HG03457 (cell line): ENCODE measurements around the gene EME2.
"Not testable (repeated sequence)": the region's sequence is repeated elsewhere in the genome, so short reads cannot be mapped to it uniquely, and the experiment has no call there.

Source experiments
- ATAC-seq: cut with Tn5 transposase; IDR thresholded peaks from one replicate; pipeline ENCODE4 v1.9.1; 2021; ENCODE audit warnings: moderate number of reproducible peaks; ENCODE audit not compliant: unreplicated experiment

Gene EME2, protein sequence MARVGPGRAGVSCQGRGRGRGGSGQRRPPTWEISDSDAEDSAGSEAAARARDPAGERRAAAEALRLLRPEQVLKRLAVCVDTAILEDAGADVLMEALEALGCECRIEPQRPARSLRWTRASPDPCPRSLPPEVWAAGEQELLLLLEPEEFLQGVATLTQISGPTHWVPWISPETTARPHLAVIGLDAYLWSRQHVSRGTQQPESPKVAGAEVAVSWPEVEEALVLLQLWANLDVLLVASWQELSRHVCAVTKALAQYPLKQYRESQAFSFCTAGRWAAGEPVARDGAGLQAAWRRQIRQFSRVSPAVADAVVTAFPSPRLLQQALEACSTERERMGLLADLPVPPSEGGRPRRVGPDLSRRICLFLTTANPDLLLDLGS

DNA sequence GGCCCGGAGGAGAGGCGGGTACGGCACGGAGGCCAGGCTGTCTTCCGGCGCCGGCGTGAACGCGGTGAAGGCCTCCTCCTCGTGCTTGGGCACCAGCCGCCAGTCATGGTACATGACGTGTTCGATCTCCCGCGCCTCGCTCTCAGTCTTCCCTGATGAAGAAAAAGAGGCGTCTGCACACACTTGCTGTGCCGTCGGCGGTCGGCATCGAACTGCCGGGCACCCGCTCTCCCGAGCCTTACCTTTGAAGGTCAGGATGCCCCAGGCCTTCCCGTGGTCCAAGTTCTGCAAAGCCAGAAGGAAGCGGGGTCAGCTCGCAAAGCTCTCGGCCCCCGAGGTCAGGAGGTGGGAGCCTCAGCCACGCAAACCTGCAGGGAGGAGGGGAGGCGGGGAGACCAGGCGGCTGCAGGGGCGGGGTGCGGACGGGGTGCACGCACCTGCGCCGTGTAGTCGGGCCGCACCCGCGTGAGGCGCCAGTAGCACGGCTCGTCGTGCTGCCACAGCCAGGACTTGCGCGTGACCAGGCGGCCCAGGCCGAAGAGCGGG, at the start of gene EME2:
Gene EME2 (plus strand): TSS at position 449 of the 546 bp plus-strand sequence. CDS start 418 bp downstream, outside the sequence.
- no peak for ATAC-seq

DNA sequence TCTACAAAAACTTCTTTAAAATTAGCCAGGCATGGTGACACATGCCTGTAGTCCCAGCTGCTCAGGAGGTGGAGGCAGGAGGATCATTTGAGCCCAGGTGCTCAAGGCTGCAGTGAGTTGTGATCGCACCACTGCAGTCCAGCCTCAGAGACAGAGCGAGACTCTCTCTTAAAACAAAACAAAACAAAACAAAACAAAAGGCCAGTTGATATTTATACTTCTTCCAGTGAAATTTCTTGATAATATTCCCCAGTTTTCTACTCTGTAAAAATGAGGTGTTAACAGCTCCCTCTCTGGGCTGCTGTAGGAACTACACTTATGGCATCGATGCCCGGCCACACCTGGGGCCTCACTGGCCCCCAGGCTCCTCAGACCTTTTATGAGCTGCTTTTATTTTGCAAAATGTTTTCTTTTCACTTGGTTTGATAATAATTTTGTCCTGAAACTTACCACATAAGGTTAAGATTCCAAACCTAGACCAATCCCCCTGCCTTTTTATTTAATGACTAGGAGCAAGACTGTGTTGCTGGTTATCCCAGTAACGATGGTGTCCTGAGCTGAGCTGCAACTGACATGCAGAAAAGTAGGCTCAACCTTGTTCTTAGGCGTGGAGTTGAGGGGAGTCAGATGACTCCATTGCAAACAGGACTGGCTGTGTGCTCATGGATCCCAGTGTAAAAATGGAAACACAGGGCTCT, 49.0 kb upstream of the EME2 start:
- ATAC-seq = no peak

DNA sequence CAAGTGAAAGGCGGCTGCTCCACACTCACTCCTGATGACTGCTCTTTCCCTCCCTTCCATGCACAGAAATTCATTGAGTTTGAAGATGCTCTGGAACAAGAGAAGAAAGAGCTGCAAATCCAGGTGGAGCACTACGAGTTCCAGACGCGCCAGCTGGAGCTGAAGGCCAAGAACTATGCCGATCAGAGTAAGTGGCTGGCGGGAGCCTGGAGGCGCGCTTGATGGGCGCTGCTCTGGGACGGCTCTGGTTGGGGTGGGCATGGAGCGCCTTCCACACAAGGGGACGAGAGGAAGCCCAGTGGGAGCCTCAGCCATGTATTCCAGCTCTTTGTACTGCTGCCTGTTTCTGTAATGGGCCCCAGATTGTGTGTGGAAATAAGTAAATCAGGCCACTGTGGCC, 48.1 kb upstream of the EME2 start:
- ATAC-seq = no peak

DNA sequence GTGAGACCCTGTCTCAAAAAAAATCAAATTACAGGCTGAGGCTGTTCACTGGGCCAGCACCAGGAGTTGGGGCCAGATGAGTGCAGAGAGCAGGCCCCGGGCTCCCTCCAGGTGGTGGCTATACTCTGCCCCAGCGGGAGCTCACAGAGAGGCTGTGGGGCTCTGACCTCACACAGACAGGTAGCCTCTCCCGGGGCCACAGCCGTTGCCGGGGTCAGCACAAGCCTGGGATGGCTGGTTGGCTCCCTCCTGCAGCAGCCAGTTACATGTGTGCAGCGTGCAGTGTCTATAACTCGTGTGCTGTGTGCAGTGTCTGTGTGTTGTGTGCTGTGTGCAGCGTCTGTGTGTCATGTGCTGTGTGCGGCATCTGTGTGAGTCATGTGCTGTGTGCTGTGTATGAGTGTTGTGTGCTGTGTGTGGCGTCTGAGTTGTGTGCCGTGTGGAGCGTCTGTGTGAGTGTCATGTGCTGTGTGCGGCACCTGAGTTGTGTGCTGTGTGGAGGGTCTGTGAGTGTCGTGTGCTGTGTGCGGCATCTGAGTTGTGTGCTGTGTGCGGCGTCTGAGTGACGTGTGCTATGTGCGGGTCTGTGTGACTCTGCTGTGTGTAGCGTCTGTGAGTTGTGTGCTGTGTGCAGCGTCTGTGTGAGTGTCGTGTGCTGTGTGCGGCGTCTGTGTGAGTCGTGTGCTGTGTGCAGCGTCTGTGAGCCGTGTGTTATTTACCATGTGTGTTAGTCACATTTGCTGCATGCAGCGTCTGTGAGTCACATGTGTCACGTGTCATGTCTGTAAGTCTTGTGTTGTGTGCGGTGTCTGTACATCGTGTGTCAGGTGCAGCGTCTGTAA, 45.7 kb upstream of the EME2 start:
- ATAC-seq = no peak

DNA sequence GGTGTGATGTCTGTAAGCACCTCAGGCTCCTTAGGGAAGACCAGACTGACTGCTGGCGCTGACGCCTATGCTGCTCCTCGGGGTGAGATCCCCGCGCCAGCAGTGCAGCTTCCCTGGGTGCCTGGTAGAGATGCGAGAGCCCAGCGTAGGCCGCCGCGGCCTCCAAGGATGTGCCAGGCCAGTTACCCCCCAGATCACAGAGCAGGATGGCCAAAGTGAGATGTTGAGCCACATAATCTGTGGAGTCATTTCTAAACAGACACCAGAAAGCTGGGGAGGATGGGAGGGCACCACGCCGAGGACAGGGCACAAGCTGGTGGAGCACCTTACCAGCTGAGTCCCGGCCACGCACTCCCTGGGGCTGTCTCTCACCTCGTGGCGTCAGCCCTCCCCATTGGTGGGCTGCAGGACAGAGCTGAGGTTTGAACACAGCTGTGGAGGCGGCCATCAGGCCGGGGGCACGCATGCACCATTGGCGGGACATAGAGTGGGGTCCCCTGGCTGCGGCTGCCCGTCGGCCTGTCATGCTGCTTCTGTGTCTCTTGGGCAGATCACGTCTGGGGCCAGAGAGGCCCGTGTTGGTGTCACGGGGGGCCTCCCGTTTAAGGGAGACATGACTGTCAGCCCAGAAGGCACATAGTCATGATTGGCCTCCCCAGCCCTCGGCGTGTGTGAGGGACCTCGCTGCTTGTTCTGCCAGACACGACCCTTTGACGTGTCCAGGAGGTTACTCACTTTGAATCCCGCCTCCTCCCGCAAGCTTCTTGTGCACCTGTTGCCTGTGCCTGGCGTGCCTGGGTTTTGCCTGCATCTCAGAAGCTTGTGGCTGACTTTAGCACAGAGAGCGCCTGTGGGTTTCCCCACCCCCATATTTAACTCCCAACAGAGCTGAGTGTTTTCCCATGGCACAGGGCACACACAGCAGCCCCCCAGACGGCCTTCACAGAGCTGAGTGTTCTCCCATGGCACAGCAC, 44.7 kb upstream of the EME2 start:
- no peak for ATAC-seq

DNA sequence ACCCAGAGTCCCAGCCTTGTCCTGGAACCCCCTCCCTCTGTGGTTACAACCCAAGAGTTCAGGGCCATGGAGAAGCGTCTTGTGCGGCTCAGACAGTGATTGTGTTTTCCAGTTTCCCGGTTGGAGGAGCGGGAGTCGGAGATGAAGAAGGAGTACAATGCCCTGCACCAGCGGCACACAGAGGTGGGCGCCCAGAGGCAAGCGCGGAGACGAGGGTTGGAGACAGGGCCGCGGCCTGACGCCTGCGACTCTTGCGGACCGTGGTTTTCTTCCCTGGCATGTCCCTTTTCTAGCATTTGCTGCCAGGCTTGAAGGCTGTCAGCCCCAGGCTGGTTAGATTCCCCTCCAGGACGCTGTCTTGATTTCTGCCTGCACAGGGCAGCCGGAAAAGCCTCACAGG, 43.6 kb upstream of the EME2 start:
- no peak for ATAC-seq

DNA sequence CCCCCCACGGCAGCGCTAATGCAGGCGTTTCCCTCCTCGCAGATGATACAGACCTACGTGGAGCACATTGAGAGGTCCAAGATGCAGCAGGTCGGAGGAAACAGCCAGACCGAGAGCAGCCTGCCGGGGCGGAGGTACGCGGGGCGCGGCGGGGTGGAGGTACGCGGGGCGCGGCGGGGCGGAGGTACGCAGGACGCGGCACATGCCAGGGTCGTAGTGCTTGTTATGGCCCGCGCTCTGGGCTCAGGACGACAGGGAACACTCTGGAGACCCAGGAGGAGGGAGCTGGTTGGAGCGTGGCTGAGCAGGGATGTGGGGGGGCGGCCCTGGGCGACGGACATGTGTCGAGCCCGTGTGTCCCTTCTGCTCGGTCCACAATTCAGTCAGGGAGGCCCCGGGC, 43.2 kb upstream of the EME2 start:
- no peak for ATAC-seq

DNA sequence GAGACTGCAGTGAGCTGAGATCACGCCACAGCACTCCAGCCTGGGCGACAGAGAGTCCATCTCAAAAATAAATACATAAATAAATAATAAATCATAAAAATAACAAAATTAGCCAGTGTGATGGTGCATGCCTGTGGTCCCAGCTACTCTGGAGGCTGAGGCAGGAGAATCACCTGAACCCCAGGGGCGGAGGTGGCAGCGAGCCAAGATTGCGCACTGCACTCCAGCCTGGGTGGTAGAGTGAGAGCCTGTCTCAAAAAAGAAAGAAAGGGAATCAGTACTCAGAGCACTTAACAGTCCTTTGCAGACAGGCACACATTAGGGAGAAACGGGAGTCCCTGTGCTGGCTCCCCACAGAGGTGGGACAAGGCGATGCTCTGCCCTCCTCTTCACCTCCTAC, 41.5 kb upstream of the EME2 start:
- no peak for ATAC-seq

DNA sequence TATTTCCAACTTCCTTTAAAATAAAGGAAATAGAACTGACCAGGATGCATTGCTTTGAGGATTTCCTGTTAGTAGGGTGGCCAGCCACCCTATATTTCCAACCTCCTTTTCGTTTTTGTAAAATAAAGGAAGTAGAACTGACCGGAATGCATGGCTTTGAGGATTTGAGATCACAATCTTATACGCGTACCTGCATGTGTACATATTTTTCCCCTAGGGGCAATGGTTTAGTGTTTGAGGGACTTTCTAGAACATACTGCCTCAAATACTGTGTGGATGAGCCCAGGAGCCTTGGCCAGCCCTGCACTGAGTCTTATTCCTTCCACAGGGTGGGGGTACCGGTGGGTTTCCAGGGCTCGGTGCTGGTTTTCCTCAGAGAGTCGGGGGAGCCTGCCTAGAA, 41.0 kb upstream of the EME2 start:
- ATAC-seq = no peak

DNA sequence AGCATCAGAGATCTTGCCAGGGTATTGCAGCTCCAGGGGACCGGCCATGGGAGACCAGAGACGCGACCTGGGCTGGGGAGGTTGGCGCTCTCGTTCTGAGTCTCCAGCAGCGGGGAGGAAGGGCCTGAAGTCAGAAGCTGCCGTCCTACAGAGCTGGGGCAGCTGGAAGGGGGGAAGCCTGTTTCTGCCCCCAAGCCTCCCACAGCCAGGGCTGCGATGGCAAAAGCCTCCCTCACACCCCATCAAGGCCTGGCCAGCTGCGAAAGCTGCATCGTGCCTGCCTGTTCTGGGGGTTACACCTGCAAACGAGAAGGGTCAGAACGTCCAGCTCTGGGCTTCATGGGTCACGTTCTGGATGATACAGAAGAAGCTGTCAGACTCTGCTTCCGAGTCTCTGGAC, 40.5 kb upstream of the EME2 start:
- no peak for ATAC-seq

DNA sequence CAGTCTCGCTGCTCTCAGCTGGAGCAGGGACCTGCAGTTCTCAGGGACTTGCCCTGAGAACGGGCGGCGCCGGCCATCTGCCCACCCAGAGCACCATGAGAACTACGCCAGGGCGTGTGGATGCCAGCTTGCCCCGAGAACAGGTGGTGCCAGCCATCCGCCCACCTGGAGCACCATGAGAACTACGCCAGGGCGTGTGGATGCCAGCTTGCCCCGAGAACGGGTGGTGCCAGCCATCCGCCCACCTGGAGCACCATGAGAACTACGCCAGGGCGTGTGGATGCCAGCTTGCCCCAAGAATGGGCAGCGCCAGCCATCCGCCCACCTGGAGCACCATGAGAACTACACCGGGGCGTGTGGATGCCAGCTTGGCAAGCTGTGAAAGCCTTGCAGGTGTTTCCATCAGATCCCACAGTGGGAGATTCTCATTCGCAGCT, 40.0 kb upstream of the EME2 start:
- ATAC-seq = not testable (repeated sequence)

DNA sequence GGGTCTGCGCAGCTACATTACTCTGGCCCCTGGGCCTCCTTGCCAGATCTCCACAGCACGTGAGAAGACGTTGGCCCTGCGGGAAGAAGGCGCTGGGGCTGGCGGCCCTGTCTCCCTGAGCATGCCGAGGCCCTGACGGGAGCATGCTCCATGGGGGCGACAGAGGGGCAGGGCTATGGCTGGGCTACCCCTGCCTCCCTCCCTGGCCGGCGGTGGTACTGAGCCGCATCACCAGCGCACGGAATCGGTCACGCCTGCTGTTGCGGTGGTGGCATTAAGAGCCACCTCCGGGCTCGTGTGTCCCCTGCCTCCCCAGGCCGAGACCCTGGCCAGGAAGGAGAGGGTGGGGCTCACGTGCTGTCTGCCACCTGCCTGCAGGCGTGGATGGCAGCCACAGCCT, 38.5 kb upstream of the EME2 start:
- no peak for ATAC-seq

DNA sequence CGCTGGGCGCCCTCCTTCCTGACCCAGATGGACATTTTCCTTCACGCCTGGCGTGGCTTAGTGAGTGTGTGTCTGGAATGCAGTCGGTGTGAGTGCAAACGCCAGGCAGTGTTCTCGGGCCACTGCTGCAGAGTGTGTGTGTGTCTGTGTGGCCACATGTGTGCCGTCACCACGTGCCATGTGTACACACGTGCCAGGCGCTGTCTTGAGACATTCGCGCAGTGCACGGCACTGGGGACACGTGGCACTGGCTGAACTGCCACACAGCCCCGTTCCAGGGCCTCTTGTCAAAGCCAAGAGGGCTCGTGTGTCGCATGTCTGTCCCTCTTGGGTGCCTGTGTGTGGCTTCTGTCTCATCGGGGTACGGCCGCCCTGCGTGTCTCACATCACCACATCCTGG, 37.8 kb upstream of the EME2 start:
- ATAC-seq = no peak

DNA sequence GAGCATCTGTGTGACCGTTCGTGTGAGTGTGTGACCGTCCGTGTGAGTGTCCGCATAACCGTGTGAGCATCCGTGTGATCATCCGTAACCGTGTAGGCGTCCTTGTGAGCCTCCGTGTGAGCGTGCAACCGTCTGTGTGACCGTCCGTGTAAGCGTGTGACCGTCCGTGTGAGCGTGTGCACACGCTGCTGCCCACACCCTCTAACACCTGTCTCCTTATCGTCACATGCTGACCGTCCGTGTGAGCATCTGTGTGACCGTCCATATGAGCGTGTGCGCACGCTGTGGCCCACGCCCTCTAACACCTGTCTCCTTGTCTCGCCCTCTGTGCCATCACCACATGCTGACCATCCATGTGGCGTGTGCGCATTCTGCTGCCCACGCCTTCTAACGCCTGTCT, 32.4 kb upstream of the EME2 start:
- ATAC-seq = no peak

DNA sequence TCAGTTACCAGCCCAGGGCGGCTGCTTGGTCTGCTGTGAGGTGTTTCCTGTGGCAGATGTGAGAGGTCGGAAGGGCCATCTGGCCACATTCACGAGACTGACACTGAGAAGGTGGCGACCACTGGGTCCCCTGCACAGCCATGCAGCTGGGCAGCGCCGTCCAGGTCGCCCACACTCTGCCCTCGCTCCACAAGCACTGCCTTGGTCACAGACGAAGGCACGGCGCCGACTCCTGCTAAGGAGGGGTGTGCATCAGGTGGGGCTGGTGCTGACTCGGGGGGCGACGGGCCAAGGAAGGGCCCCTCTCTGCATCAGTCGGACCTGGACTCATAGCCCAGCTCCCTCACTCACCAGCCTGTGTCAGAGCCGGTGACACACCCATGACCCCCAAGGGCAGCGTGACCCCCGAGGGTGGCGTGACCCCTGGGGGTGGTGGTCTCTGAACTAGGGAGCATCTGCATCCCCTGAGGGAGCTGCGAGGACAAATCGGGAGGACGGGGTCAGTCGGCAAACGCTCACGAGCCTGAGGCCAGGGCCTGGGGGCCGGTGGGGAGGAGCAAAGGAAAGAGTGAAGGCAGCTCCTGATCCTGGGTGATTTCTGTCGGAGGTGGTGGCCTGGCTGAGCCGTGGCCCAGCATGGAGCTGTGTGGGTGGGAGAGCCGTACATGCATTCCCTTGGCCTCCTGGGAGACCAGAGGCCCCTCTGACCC, 31.7 kb upstream of the EME2 start:
- no peak for ATAC-seq

DNA sequence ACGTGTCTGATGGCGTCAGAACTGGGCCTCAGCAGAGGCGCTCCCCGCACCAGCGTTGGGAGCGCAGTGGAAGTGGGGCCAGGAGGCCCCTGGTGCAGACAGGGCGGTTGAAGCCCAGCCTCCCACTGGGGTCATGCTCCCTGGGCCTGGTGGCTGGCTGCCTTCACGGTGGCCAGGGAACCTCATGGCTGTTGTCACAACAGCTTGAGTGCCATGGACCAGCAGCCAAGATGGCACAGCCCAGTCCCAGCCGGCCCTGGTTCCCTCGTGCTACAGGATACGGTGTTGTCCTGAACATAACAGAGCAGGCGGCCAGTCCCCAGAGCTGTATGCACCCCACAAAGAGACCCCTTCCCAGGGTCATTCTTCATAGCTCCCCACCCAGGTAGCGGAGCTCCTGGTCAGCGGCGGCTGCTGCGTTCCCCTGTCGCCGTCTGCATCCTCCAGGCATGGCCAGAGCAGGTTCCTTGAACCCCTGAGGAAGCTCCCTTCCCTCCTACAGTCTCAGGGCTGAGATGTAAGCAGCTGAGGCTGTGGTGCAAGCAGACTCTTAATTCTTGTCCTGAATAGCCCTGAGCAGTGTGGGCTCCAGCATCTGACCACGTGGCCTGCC, 31.0 kb upstream of the EME2 start:
- ATAC-seq = no peak

DNA sequence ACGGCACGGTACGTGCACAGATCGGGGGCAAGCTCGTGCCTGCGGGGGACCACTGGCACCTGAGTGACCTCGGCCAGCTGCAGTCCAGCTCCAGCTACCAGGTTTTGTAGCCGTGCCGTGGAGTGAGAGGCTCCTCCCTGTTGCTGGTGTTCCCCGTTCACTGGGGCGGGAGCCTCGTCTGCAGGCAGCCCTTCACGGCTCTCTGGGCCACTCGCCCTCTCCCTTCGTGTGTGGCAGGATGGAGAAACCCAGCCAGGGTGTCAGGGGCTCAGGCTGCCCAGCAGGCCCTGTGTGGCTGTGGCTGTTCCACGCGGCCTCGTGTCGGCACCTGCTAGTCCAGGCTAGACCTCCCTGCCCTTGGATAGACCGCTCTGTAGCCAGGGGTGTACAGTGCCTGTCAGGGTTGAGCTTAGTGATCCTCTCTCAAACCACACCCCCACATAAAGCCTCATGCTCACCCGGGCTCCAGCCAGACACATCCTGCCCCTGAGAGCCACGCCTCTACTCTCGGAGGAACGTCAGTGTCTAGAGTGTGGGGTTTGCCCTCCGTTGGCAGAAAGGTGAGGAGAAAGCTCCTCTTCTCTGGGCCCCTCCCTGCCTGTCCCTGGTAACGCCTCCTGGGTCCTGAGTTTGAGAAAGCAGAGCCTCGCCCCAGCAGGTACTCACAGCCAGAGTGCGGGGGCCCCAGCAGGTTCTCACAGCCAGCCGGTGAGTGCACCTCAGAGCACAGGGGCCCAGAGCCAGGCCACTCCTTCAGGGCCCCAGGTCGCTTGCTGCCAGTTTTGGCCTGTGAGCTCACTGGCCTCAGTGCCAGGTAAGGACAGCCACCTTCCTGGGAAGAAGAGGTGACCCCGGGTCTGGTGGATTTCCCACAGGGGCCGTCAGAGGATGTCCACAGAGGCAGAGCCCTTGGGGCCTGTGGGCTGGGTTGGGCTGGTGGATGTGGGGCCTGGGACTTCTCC, 29.0 kb upstream of the EME2 start:
- no peak for ATAC-seq

DNA sequence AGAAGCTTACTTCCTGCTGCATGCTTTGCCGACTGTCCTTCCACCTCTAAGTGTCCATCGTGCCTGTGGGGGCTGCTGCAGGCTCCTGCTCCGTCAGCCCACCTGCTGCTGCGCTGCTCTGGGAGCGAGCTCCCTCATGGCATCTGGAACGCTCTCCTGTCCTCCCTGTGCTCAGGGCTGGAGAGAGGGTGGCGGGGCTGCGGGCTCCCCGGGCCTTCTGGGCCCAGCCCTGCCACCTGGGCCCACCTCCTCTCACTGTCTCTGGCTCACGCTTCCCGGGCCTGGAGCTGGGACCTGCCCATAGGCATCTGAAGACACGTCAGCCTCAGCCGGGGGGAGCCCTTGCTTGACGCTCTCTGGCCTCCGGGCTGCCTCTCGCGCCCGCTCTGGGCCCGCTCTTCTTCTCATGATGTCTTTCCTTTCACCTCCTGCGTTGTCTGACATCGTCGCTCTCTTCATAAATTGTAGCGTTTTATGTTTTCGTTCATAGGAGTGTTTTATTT, 28.2 kb upstream of the EME2 start:
- no peak for ATAC-seq
